ENCODE results near the gene TMTC2. TPM values are rescaled to one million over a fixed set of nuclear protein-coding genes. Genes with fewer than 3 reads are reported as not detected.
"Not testable (repeated sequence)": the region's sequence is repeated elsewhere in the genome, so short reads cannot be mapped to it uniquely, and the experiment has no call there.

The TMTC2 gene
- total RNA-seq, 1 donor from 2014 or later = 3.6 TPM

GRCh38 chr12:82838827-82839226, 152.1 kb downstream of the TMTC2 start:
- Mint-ChIP-seq H3K27ac (ENCODE audit: unreplicated experiment) (no peak overlapping the region), H3K36me3 (ENCODE audit: low read depth, unreplicated experiment) (no peaks in the 10 kb centered on the region), H3K4me1 (ENCODE audit: unreplicated experiment) (no peaks in the 10 kb centered on the region), H3K27me3 (ENCODE audit: unreplicated experiment) (no peaks in the 10 kb centered on the region), H3K4me3 (ENCODE audit: unreplicated experiment) (no peak overlapping the region), H3K9me3 (ENCODE audit: unreplicated experiment) (no peaks in the 10 kb centered on the region)
- DNase-seq (ENCODE audit: low spot score) = no peak
- no peak for TF ChIP-seq CTCF (IDR thresholded peaks at IDR 0.05; ENCODE audit: unreplicated experiment)

- H3K9me3 Mint-ChIP-seq (ENCODE audit: unreplicated experiment) = no peaks in the 10 kb centered on the region
- no peak overlapping the region for H3K27ac Mint-ChIP-seq (ENCODE audit: unreplicated experiment)
- no peak overlapping the region for H3K4me3 Mint-ChIP-seq (ENCODE audit: unreplicated experiment)
- H3K36me3 Mint-ChIP-seq (ENCODE audit: low read depth, unreplicated experiment) = no peaks in the 10 kb centered on the region
- H3K27me3 Mint-ChIP-seq (ENCODE audit: unreplicated experiment) = no peaks in the 10 kb centered on the region
- DNase-seq (ENCODE audit: low spot score) = no peak
- no peak for TF ChIP-seq CTCF (IDR thresholded peaks at IDR 0.05; ENCODE audit: unreplicated experiment)
- no peaks in the 10 kb centered on the region for H3K4me1 Mint-ChIP-seq (ENCODE audit: unreplicated experiment)
Observed at GRCh38 chr12:82839796-82840195, 153.1 kb downstream of the TMTC2 start.

GRCh38 chr12:82841487-82841904, 154.8 kb downstream of the TMTC2 start:
- no peak overlapping the region for H3K27ac Mint-ChIP-seq (ENCODE audit: unreplicated experiment)
- no peaks in the 10 kb centered on the region for H3K9me3 Mint-ChIP-seq (ENCODE audit: unreplicated experiment)
- H3K4me1 Mint-ChIP-seq (ENCODE audit: unreplicated experiment) = no peaks in the 10 kb centered on the region
- H3K4me3 Mint-ChIP-seq (ENCODE audit: unreplicated experiment) = no peak overlapping the region
- no peak for DNase-seq (ENCODE audit: low spot score)
- no peaks in the 10 kb centered on the region for H3K27me3 Mint-ChIP-seq (ENCODE audit: unreplicated experiment)
- no peaks in the 10 kb centered on the region for H3K36me3 Mint-ChIP-seq (ENCODE audit: low read depth, unreplicated experiment)
- no peak for TF ChIP-seq CTCF (IDR thresholded peaks at IDR 0.05; ENCODE audit: unreplicated experiment)

- TF ChIP-seq CTCF (IDR thresholded peaks at IDR 0.05; ENCODE audit: unreplicated experiment) = no peak
- H3K36me3 Mint-ChIP-seq (ENCODE audit: low read depth, unreplicated experiment) = no peaks in the 10 kb centered on the region
- no peaks in the 10 kb centered on the region for H3K4me1 Mint-ChIP-seq (ENCODE audit: unreplicated experiment)
- H3K4me3 Mint-ChIP-seq (ENCODE audit: unreplicated experiment) = no peak overlapping the region
- no peak overlapping the region for H3K27ac Mint-ChIP-seq (ENCODE audit: unreplicated experiment)
- H3K9me3 Mint-ChIP-seq (ENCODE audit: unreplicated experiment) = no peaks in the 10 kb centered on the region
- DNase-seq (ENCODE audit: low spot score) = no peak
- no peaks in the 10 kb centered on the region for H3K27me3 Mint-ChIP-seq (ENCODE audit: unreplicated experiment)
Observed at GRCh38 chr12:82842480-82842879, 155.8 kb downstream of the TMTC2 start.

GRCh38 chr12:82845076-82845475, 158.4 kb downstream of the TMTC2 start:
- H3K27ac Mint-ChIP-seq (ENCODE audit: unreplicated experiment); H3K9me3 Mint-ChIP-seq (ENCODE audit: unreplicated experiment); H3K27me3 Mint-ChIP-seq (ENCODE audit: unreplicated experiment); H3K36me3 Mint-ChIP-seq (ENCODE audit: low read depth, unreplicated experiment); H3K4me1 Mint-ChIP-seq (ENCODE audit: unreplicated experiment); H3K4me3 Mint-ChIP-seq (ENCODE audit: unreplicated experiment); DNase-seq (ENCODE audit: low spot score): not testable (repeated sequence)

GRCh38 chr12:82848845-82849244, 162.1 kb downstream of the TMTC2 start:
- Mint-ChIP-seq H3K4me1 (ENCODE audit: unreplicated experiment) (peaks cover 6% of the 10 kb centered on the region), H3K36me3 (ENCODE audit: low read depth, unreplicated experiment) (no peaks in the 10 kb centered on the region), H3K27ac (ENCODE audit: unreplicated experiment) (no peak overlapping the region), H3K4me3 (ENCODE audit: unreplicated experiment) (no peak overlapping the region), H3K9me3 (ENCODE audit: unreplicated experiment) (no peaks in the 10 kb centered on the region), H3K27me3 (ENCODE audit: unreplicated experiment) (peaks cover 2% of the 10 kb centered on the region)
- DNase-seq (ENCODE audit: low spot score) = no peak
- no peak for TF ChIP-seq CTCF (IDR thresholded peaks at IDR 0.05; ENCODE audit: unreplicated experiment)
